Renal cortex interstitium (tissue), 11 donors: ENCODE results near the gene RNF126. TPM values are rescaled to one million over a fixed set of nuclear protein-coding genes. Genes with fewer than 3 reads are reported as not detected.
"Not testable (repeated sequence)": the region's sequence is repeated elsewhere in the genome, so short reads cannot be mapped to it uniquely, and the experiment has no call there.

Experiments used
- DNase-seq, 11 donors: peaks; one replicate each; pipeline ENCODE4 v3.0.0-alpha.2; 2013; ENCODE audit warnings: low read depth in 9 of 11, low spot score in 4 of 11; ENCODE audit errors: extremely low read depth in 1 of 11
- polyA plus RNA-seq, 3 donors: library from polyadenylated mRNA; unstranded; fragments of 120-200 nt; gene quantifications; one replicate each; pipeline ENCODE4 v1.2.1, GENCODE V29; 2013; ENCODE audit not compliant: insufficient read length in 3 of 3

The RNF126 gene
- polyA plus RNA-seq, 3 donors = 21.1 to 36.8 (median 35.7) TPM

- no peak for DNase-seq
Observed at GRCh38 chr19:676007-676338, 13.0 kb upstream of the RNF126 start.

GRCh38 chr19:674282-675151, 11.5 kb upstream of the RNF126 start:
- no peak for DNase-seq

DNA sequence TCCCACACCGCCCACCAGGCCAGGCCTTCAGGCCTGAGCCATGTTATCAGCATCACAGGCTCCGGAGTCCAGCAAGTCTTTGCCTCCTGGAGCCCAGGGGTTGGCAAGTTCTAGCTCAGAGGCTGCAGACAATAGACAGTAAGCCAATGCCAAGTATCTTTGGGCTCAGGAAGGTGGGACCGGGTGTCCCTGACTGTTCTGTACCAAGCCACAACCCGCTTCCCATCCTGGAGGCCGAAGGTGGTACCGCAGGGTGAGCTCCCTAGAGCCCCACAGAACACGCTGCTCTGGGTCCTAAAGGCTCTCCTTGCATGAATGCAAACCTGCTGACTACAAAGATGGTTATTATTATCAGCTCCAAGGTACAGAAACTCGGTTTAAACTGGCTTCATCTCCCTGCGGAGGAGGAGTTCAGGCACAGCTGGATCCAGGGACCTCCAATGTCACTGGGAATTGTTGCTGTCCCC, 7.6 kb upstream of the RNF126 start:
- no peak for DNase-seq

DNA sequence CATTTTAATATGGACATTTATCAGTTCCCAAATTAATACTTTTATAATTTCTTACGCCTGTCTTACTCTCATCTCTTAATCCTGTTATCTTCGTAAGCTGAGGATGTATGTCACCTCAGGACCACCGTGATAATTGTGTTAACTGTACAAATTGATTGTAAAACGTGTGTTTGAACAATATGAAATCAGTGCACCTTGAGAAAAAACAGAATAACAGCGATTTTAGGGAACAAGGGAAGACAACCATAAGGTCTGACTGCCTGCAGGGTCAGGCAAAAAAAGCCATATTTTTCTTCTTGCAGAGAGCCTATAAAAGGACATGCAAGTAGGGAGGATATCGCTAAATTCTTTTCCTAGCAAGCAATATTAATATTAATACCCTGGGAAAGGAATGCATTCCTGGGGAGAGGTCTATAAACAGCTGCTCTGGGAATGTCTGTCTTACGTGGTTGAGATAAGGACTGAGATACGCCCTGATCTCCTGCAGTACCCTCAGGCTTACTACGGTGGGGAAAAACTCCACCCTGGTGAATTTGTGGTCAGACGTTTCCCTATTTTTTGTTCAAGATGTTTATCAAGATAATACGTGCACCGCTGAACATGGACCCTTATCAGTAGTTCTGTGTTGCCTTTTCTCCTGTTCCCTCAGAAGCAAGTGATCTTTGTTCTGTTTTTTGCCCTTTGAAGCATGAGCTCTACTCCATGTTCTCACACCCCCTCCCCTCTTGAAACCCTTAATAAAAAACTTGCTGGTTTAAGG, 5.8 kb upstream of the RNF126 start:
- DNase-seq = not testable (repeated sequence)

DNA sequence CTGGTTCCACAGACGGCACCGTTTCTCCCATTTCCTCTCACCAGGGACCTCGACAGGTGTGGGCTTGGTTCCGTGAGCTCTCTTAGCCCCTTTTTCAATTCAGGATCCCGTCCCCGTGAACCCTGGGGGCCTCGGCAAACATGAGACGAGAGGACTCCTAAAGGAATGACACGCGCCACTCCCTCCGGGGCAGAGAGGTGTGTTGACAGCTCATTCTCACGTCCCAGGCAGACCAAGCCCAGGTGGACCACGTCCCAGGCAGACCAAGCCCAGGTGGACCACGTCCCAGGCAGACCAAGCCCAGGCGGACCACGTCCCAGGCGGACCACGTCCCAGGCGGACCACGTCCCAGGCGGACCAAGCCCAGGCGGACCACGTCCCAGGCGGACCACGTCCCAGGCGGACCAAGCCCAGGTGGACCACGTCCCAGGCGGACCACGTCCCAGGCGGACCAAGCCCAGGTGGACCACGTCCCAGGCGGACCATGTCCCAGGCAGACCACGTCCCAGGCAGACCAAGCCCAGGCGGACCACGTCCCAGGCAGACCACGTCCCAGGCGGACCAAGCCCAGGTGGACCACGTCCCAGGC, 4.1 kb upstream of the RNF126 start:
- DNase-seq = not testable (repeated sequence)

DNA sequence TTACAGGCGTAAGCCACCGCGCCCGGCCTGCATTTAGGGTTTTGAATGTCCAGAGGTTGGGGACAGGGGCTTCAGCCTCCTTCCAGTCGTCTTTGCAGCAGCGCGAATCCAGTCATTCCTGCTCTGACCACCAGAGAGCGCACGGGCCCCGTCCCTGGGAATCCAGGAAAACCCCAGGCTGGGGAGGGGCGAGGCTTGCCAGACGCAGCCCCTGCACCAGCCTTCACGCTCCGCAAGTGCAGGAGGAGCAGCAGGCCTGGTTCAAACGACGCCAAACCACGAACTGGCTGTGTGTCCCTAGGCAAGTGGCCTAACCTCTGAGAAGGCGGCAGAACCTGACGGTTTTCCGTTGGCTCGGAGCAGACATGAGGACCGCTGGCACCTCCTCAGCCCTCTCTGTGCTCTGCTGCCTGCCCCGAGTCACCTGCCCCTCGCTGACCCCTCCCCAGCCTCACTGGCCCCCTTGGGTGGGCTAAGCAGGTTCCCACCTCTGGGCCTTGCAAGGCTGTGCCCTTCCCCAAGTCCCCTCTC, 2.0 kb upstream of the RNF126 start:
- peak in 9 of 11 donors; percentile 63 to 84 (median 76) for DNase-seq

- no peak for DNase-seq
Observed at GRCh38 chr19:663682-664117, 686 bp upstream of the RNF126 start.

DNA sequence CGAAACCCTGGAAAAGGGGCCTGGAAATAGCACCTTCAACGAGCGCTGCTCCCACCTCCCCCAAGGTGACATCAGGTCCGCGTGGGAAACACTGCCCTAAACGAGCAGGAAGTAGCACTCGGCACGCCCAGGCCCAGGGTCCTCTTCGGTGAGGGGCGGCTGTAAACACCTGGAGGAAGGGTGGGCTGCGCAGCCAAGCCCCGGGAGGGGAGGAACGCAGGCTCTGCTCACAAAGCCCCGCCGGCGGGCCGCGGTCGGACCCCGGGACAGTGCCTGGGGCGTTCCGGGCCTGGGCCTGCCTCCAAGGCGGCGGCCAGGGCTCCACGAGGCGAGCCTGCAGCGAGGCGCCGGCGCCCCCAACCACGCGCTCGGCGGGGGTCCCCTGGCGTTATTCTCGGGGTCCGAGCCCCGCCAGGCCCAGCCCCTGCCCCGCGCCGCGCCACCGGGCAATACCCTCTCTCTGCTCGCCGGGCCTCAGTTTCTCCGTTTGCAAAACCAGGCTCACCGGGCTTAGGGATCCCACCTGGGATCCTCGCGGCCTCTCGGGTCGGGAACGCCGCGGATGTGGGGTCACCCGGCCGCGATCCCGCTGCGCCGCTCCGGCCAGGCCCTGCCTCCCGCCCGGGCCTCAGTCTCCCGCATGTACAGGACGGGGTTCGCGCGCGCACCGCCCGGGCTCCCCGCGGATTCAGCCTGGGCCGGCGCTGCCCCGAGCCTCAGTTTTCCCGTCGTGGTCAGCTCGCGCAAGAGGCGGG, 630 bp downstream of the RNF126 start:
- DNase-seq = no peak

DNA sequence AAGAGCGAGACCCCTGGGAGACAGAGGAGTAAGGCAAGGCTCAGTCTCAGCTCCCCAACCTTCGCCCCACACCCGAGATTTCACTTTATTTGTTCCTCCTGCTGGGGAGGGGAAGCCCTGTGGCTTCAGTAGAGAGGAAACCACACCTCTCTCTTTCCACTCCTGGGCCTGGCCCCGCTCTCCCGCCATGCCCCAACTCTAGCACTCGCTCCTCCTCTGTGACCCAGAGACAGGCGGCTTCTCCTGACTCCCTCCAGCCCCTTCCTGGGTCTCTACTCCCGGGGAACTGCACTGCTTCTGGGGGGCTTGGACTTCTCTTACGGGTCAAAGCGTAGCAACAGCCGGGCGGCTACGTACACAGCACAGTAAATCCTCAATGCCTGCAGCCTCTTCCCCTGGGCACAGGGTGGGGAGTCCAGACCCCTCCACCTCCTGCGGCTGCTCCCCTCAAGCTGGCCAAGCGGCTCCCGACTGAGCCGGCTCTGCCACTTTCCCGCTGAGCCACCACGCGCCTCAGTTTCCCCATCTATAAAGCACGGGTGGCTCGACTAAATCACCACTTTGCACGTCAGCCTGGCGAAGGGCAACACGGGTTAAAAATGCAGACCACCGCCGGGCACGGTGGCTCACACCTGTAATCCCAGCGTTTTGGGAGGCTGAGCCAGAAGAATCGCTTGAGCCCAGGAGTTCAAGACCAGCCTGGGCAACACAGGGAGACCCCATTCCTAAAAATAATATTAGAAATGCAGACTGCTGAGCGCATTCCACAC, 1.4 kb downstream of the RNF126 start:
- no peak for DNase-seq

DNA sequence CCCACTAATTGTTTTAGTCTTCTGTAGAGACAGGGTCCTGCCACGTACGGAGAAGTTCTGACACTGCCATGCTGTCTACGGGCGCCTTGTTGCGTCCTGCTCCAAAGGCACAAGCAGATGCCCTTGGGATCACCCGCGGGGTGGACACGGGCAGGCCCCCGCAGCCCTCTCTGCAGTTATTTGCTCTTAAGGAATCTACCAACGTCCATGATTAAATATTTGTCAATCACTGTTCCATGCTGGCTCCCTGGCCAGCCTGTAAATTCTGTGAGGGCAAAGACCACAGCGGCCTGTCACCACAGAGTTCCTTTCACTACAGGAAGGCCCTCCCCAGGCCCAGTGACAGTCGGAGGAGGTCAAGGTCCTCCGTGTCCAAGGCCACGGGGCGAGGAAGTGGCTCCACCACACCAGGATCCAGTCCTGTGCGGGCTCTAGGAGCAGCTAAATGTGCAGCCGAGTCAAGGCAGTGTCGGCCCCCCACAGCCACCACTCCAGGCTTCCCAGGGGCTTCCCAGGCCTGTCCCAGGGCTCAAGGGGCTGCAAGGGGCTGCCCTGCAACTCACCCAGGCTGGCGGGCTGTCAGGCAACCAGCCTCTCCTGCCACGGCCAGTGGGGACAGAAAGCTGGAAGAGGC, 2.1 kb downstream of the RNF126 start:
- no peak for DNase-seq

- DNase-seq = no peak
Observed at GRCh38 chr19:658916-659839, 3.8 kb downstream of the RNF126 start.

GRCh38 chr19:658059-658839, 4.8 kb downstream of the RNF126 start:
- no peak for DNase-seq

GRCh38 chr19:657611-658010, 5.4 kb downstream of the RNF126 start:
- no peak for DNase-seq

DNA sequence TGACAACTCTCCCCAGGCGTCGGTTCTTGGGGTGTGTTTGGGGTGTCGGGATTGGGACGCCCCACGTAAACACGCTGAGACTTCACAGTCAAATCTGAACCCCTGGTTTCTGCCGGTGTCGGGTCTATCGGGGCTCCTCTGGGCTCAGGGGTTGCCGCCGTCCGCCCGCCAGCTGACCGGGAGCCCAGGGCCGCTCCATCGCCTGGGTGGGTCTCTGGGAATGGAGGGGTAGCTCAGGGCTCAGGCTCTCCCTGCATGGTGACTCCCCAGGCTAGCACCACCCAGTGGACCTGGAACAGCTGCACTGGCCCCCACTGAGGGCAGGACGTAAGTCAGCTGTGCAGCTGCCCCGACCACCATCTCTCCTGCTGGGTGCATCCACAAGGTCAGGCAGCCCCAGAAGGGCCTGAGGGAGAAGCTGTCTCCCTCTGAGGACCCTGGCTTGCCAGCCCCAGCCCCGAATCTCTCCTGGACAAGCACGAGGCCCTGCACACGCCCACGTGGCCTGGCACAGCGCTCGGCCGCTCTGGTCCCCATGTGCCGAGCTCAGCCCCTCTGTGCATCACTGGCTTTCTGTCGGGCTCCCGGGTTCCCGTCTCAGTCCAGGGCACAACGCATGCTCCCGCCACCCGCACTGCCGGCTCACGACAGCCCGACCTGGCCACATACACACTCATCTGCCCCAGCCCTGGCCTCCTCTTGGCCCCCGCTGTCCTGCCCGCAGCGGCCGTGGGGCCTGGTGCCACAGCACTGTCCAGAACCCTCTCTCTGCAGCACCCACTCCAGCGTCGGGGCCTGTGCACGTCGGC, 6.1 kb downstream of the RNF126 start:
- DNase-seq = no peak

DNA sequence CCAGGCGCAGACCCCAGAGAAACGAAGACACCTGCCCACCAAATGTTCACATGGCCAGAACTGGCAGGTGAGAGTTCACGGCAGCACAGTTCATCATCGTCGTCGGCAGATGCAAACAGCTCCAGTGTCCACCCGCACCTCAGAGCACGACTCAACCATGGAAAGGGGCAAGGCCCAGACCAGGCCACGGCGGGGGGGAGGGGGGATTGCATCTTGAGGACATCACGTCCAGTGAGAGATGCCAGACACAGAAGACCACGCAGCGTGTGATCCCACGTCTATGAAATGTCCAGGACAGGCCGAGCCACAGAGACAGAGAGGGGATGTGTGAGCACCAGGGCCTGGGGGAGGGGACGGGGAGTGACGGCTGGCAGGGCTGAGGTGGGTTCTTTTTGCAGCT, 7.3 kb downstream of the RNF126 start:
- DNase-seq = no peak
